GM12878 (cell line): ENCODE data around the gene FAM83G. TPM values are rescaled to one million over a fixed set of nuclear protein-coding genes. Genes with fewer than 3 reads are reported as not detected.

ENCODE experiments used
- ATAC-seq: fragments of 200-7000 bp; cut with Tn5 transposase; 3 replicates; pipeline ENCODE4 v1.9.1; 2020; ENCODE audit warnings: mild to moderate bottlenecking, moderate library complexity
- Bru-seq: library from RNA; stranded (reverse); fragments of 400-500 nt; gene quantifications from one replicate; lab custom pipeline; 2021; lab: Mats Ljungman, UMichigan
- BruChase-seq, 2 experiments: library from RNA; stranded (reverse); fragments of 400-500 nt; gene quantifications; one replicate each; lab custom pipeline; 2021; lab: Mats Ljungman, UMichigan
- BruUV-seq: library from RNA; stranded (reverse); fragments of 400-500 nt; replicated peaks from 2 replicates; lab custom pipeline; 2021; lab: Mats Ljungman, UMichigan
- CTCF ChIA-PET: fragments of 300-600 bp; sonication (Branson Sonifier 250); formaldehyde crosslinking; extraction: SDS; loops from one replicate; lab custom pipeline; 2021; ENCODE audit warnings: inconsistent platforms; lab: Yijun Ruan, JAX
- POLR2A ChIA-PET: fragments of 350-600 bp; formaldehyde crosslinking; extraction: SDS; loops from one replicate; lab custom pipeline; 2021; ENCODE audit warnings: inconsistent platforms; lab: Charles Lee
- RAD21 ChIA-PET: fragments of 300-600 bp; sonication (Branson Sonifier 250); formaldehyde crosslinking; loops from one replicate; lab custom pipeline; 2023; ENCODE audit warnings: antibody characterized with exemption; ENCODE audit not compliant: unreplicated experiment; lab: Charles Lee
- SMC1A ChIA-PET: fragments of 300-600 bp; sonication (Branson Sonifier 250); formaldehyde crosslinking; loops from one replicate; lab custom pipeline; 2023; ENCODE audit not compliant: unreplicated experiment, uncharacterized antibody; lab: Charles Lee
- DNase-seq: peaks from one replicate; pipeline ENCODE4 v3.0.0-alpha.2; 2011; ENCODE audit warnings: low read depth, low spot score
- FAIRE-seq: peaks from 3 replicates; lab custom pipeline; 2011; peaks lifted over from hg19 to GRCh38; lab: Jason Lieb, UNC
- H2AFZ ChIP-seq: 2 replicates; pipeline ENCODE4 v1.6.0; 2011; ENCODE audit warnings: low read depth, low read length, control low read depth; ENCODE audit not compliant: control insufficient read depth
- H3K27ac ChIP-seq: 2 replicates; pipeline ENCODE4 v1.5.1; 2011; ENCODE audit warnings: control low read depth; ENCODE audit not compliant: control insufficient read depth, insufficient read depth
- H3K27me3 ChIP-seq, 2 experiments: replicated peaks in 1 of 2; 2 replicates each; pipeline versions ENCODE4 v1.6.0 to v1.6.1; 2011; ENCODE audit warnings: low read length in 1 of 2; ENCODE audit not compliant: control insufficient read depth in 2 of 2, insufficient read depth in 2 of 2
- H3K36me3 ChIP-seq, 2 experiments: 2 replicates each; pipeline ENCODE4 v1.5.1; 2011; ENCODE audit warnings: low read length in 1 of 2; ENCODE audit not compliant: control insufficient read depth in 2 of 2, insufficient read depth in 2 of 2
- H3K4me1 ChIP-seq: 2 replicates; pipeline ENCODE4 v1.6.1; 2011; ENCODE audit warnings: mild to moderate bottlenecking, low read length, moderate library complexity, mixed read lengths; ENCODE audit not compliant: control insufficient read depth, insufficient read depth
- H3K4me2 ChIP-seq: 2 replicates; pipeline ENCODE4 v1.6.0; 2011; ENCODE audit warnings: control low read depth; ENCODE audit not compliant: control insufficient read depth, insufficient read depth
- H3K4me3 ChIP-seq: fragments of 200-600 bp; sonication (generic); 2 replicates; pipeline ENCODE4 v1.5.1; 2016
- H3K79me2 ChIP-seq: 2 replicates; pipeline ENCODE4 v1.6.0; 2011; ENCODE audit warnings: low read length; ENCODE audit not compliant: control insufficient read depth, insufficient read depth
- H3K9ac ChIP-seq: 2 replicates; pipeline ENCODE4 v1.8.0; 2011; ENCODE audit warnings: low read length, control low read depth, mixed read lengths; ENCODE audit not compliant: control insufficient read depth, insufficient read depth
- H3K9me3 ChIP-seq: replicated peaks from 3 replicates; pipeline ENCODE4 v1.5.1; 2011; ENCODE audit warnings: mild to moderate bottlenecking, low read length; ENCODE audit not compliant: control insufficient read depth, insufficient read depth
- H4K20me1 ChIP-seq: 2 replicates; pipeline ENCODE4 v1.6.0; 2011; ENCODE audit not compliant: control insufficient read depth, insufficient read depth
- DPF2 ChIP-seq: fragments of 450-650 bp; IDR thresholded peaks from 2 replicates; pipeline ENCODE4 v1.6.1; 2017; ENCODE audit warnings: mild to moderate bottlenecking
- EGR1 ChIP-seq, 2 experiments: IDR thresholded peaks; 1 replicate in 1 of 2; 2 replicates in 1 of 2; pipeline ENCODE4 v1.6.1; 2011 to 2012; ENCODE audit warnings: low read depth in 2 of 2, low read length in 2 of 2, borderline replicate concordance in 1 of 2, mild to moderate bottlenecking in 1 of 2, moderate library complexity in 1 of 2
- IKZF1 ChIP-seq: fragments of 450-650 bp; conservative IDR thresholded peaks from 2 replicates; pipeline ENCODE4 v1.6.1; 2017; ENCODE audit warnings: antibody characterized with exemption, mild to moderate bottlenecking
- JUNB ChIP-seq: IDR thresholded peaks from 2 replicates; pipeline ENCODE4 v1.6.1; 2016; ENCODE audit warnings: antibody characterized with exemption, mild to moderate bottlenecking
- RAD51 ChIP-seq: fragments of 450-650 bp; IDR thresholded peaks from 2 replicates; pipeline ENCODE4 v1.6.1; 2016; ENCODE audit warnings: moderate library complexity, mild to moderate bottlenecking, inconsistent platforms
- RFX5 ChIP-seq: IDR thresholded peaks from 2 replicates; pipeline ENCODE4 v1.6.1; 2011; ENCODE audit warnings: low read depth, low read length, improper control_type of control experiment
- TCF3 ChIP-seq: IDR thresholded peaks from 2 replicates; pipeline ENCODE4 v1.6.1; 2012; ENCODE audit warnings: low read depth, mild to moderate bottlenecking, low read length, borderline replicate concordance; ENCODE audit not compliant: insufficient read depth
- YY1 ChIP-seq: IDR thresholded peaks from 2 replicates; pipeline ENCODE4 v1.6.1; 2011; ENCODE audit warnings: low read depth, mild to moderate bottlenecking, low read length
- WGBS: methylation state at CpG from one replicate; pipeline ENCODE4 v1.1.6; 2016; ENCODE audit warnings: low lambda C conversion rate; ENCODE audit not compliant: insufficient replicate concordance, insufficient coverage; ENCODE audit errors: missing lambda C conversion rate; 5-methylcytosine and 5-hydroxymethylcytosine counted together
- in situ Hi-C: fragments of 300-500 bp; cut with MboI; formaldehyde crosslinking; loops from 9 replicates; pipeline ENCODE4 v1.14.3; 2018; ENCODE audit warnings: mixed read lengths
- intact Hi-C: fragments of 100-400 bp; cut with micrococcal nuclease; formaldehyde crosslinking; loops from one replicate; pipeline ENCODE4 v1.14.2; 2022; ENCODE audit not compliant: unreplicated experiment
- long read RNA-seq, 2 experiments: library from polyadenylated mRNA; unstranded; transcript quantifications; one replicate each; pipeline ENCODE4 v2.0.0, GENCODE V29; 2019 to 2020
- polyA minus RNA-seq, 3 experiments: library from RNA; depleted of rRNA, polyadenylated mRNA; stranded (reverse); fragments of >200 nt; gene quantifications; 2 replicates each; pipeline ENCODE4 v1.2.3, GENCODE V29; 2011
- polyA plus RNA-seq, 11 experiments: library from polyadenylated mRNA; depleted of rRNA in 4 of 11; unstranded in 6 of 11; stranded (reverse) in 5 of 11; fragments of >200 nt; fragmentation: Nextera tagmentation in 4 of 11; fragmentation: Illumina TruSeq in 1 of 11; extraction: Ambion mirVana in 4 of 11; extraction: Trizol in 1 of 11; gene quantifications; 1 replicate in 1 of 11; 2 replicates in 10 of 11; pipeline versions ENCODE4 v1.2.1 to v1.2.3, GENCODE V29; 2011 to 2016; ENCODE audit warnings: inconsistent platforms in 2 of 11, missing spikeins in 2 of 11, low read depth in 1 of 11
- total RNA-seq, 4 experiments: library from RNA; depleted of rRNA in 3 of 4; stranded (reverse); fragments of >200 nt in 3 of 4; fragmentation: Illumina TruSeq in 1 of 4; extraction: Trizol in 1 of 4; gene quantifications; 2 replicates each; pipeline versions ENCODE4 v1.2.1 to v1.2.3, GENCODE V29; 2013 to 2021
- TF ChIP-seq, protein P1 (sequence below): fragments of 450-650 bp; conservative IDR thresholded peaks from 2 replicates; pipeline ENCODE4 v1.6.1; 2017; ENCODE audit warnings: mild to moderate bottlenecking, moderate library complexity
- TF ChIP-seq, protein P2 (sequence below): IDR thresholded peaks from 2 replicates; pipeline ENCODE4 v1.6.1; 2011; ENCODE audit warnings: low read depth, mild to moderate bottlenecking, low read length, moderate library complexity, borderline replicate concordance; ENCODE audit errors: extremely low read depth
- TF ChIP-seq, protein P3 (sequence below): IDR thresholded peaks from 2 replicates; pipeline ENCODE4 v1.6.1; 2012; ENCODE audit warnings: low read length, inconsistent platforms

FAM83G gene, protein sequence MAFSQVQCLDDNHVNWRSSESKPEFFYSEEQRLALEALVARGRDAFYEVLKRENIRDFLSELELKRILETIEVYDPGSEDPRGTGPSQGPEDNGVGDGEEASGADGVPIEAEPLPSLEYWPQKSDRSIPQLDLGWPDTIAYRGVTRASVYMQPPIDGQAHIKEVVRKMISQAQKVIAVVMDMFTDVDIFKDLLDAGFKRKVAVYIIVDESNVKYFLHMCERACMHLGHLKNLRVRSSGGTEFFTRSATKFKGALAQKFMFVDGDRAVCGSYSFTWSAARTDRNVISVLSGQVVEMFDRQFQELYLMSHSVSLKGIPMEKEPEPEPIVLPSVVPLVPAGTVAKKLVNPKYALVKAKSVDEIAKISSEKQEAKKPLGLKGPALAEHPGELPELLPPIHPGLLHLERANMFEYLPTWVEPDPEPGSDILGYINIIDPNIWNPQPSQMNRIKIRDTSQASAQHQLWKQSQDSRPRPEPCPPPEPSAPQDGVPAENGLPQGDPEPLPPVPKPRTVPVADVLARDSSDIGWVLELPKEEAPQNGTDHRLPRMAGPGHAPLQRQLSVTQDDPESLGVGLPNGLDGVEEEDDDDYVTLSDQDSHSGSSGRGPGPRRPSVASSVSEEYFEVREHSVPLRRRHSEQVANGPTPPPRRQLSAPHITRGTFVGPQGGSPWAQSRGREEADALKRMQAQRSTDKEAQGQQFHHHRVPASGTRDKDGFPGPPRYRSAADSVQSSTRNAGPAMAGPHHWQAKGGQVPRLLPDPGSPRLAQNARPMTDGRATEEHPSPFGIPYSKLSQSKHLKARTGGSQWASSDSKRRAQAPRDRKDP
- total RNA-seq (2013; cell fraction: nucleolus; rRNA removed), result 23.3 and 27.2 TPM in 2 replicates
- total RNA-seq (2014; rRNA removed) (14.1 and 14.8 TPM in 2 replicates), total RNA-seq (2014; rRNA removed; fragmentation: Illumina TruSeq; extraction: Trizol) (5.8 and 6.9 TPM in 2 replicates), total RNA-seq (2021) (15.1 and 16.7 TPM in 2 replicates), polyA plus RNA-seq (2011; rRNA removed) (3.8 and 7.5 TPM in 2 replicates), polyA plus RNA-seq (2014; fragmentation: Illumina TruSeq; extraction: Trizol) (3.3 and 5.9 TPM in 2 replicates), polyA plus RNA-seq (2014; fragmentation: Nextera tagmentation; extraction: Ambion mirVana) (under 1 TPM; 0.03 to 0.07 TPM), polyA plus RNA-seq (2014; rRNA removed) (11.7 and 13.1 TPM in 2 replicates), polyA plus RNA-seq (2016; fragmentation: Nextera tagmentation; extraction: Ambion mirVana) (1 to 10 TPM; 5.0 to 6.0 TPM), polyA minus RNA-seq (2011; rRNA and poly(A)+ RNA removed) (7.5 and 14.2 TPM in 2 replicates), Bru-seq, nascent RNA (percentile 63 among the genes with signal in this experiment), BruChase-seq, experiment 1, labeled RNA remaining after a 6-hour chase (percentile 57 among the genes with signal in this experiment), BruChase-seq, experiment 2, labeled RNA remaining after a 2-hour chase (percentile 59 among the genes with signal in this experiment)
- polyA plus RNA-seq (2011; ENCODE audit: low read depth), result 1.5 TPM
- 8.7 and 11.9 TPM in 2 replicates for polyA plus RNA-seq (2011; cell fraction: cytosol; rRNA removed)
- polyA plus RNA-seq (2011; cell fraction: nucleus; rRNA removed), result 32.3 and 34.6 TPM in 2 replicates
- polyA plus RNA-seq (2012), result 5.1 and 5.5 TPM in 2 replicates
- polyA minus RNA-seq (2011; cell fraction: cytosol; rRNA and poly(A)+ RNA removed), result 5.8 and 6.5 TPM in 2 replicates
- 8.9 and 13.5 TPM in 2 replicates for polyA minus RNA-seq (2011; cell fraction: nucleus; rRNA and poly(A)+ RNA removed)
- long read RNA-seq, experiment 1, full-length matches to known transcripts, result 1 of 2 reads
- long read RNA-seq, experiment 1, partial matches to known transcripts, result 0 of 2 reads
- long read RNA-seq, experiment 1, other reads (novel, unspliced or antisense), result 1 of 2 reads
- long read RNA-seq, experiment 2, partial matches to known transcripts, result 0 of 1 reads
- long read RNA-seq, experiment 2, other reads (novel, unspliced or antisense), result 1 of 1 reads

DNA sequence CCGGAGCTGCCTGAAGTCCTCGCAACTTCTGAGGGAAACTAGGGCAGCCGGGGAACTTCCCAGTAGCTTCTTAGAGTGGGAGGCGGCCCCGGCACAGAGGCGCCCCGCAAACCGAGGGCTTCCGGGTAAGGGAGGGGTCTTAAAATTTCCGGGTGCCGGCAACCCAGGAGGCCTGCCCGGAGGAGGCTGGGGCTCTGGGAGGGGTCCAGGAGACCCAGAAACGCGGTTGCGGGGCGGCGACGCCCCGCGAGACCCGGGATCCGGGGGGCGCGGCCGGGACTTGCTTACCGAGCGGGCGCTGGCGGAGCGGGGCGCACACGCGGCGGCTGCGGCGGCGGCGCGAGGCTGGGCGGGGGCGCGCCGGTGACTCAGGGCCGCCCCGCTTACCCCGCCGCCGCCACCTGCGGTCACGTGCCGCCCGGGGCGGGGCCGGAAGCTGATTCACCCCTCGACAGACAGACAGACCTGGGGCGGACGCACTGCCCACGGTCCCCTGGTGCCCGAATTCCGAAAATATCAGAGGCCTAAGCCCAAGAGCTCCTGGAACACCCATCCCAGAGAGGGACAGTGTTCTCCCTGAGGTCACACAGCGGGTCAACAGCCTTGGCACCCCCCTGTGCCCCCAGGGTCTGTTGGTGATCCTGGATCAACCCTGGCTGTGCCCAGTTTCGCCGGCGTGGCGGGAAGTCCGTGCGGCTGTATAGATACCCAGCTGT lies at the start of gene FAM83G:
Gene FAM83G, minus strand, starts transcription at position 344 of the 716 bp plus-strand sequence. CDS start 723 bp downstream, outside the sequence.
- DNase-seq (peak; percentile 19), ATAC-seq (peak; percentile 84), FAIRE-seq (no peak)
- in situ Hi-C loops, result no loop called here
- H2AFZ ChIP-seq, result peak within 1 kb of the TSS; percentile 86
- H3K27me3 ChIP-seq, result no peaks in the 10 kb centered on the region
- 7% methylated on average over 40 of the region's 67 CpGs for WGBS
- CTCF ChIA-PET, result interaction anchor here (0.8 kb wide), 1 partner anchor 43 kb away, joined by 4 read pairs; no protein-coding TSS in a partner anchor
- H3K4me1 ChIP-seq, result peaks cover 25% of the 10 kb centered on the region
- H3K79me2 ChIP-seq, result peaks cover 12% of the 10 kb centered on the region
- peak within 1 kb of the TSS; percentile 86 for H3K9ac ChIP-seq
- RAD21 ChIA-PET, result interaction anchor here (0.8 to 3.5 kb wide), 4 partner anchors 19 to 104 kb away, joined by 3 to 13 read pairs (median 3); no protein-coding TSS in a partner anchor
- no peaks in the 10 kb centered on the region for H3K9me3 ChIP-seq
- H3K4me3 ChIP-seq, result peak within 1 kb of the TSS; percentile 88
- SMC1A ChIA-PET, result interaction anchor here (0.9 kb wide), 1 partner anchor 146 kb away, joined by 3 read pairs; no protein-coding TSS in a partner anchor
- H3K27ac ChIP-seq, result peak within 1 kb of the TSS; percentile 49
- BruUV-seq, result no TSS peak
- intact Hi-C loops, result no loop called here
- peak within 1 kb of the TSS; percentile 98 for H3K4me2 ChIP-seq
- no peaks in the 10 kb centered on the region for H4K20me1 ChIP-seq
- peaks cover 0 to 3% of the 10 kb centered on the region in 2 experiments; a peak in 3 of 4 replicates for H3K36me3 ChIP-seq
- POLR2A ChIA-PET, result interaction anchor here (0.6 kb wide), 1 partner anchor 136 kb away, joined by 3 read pairs; no protein-coding TSS in a partner anchor
- TF ChIP-seq, protein P1, sequence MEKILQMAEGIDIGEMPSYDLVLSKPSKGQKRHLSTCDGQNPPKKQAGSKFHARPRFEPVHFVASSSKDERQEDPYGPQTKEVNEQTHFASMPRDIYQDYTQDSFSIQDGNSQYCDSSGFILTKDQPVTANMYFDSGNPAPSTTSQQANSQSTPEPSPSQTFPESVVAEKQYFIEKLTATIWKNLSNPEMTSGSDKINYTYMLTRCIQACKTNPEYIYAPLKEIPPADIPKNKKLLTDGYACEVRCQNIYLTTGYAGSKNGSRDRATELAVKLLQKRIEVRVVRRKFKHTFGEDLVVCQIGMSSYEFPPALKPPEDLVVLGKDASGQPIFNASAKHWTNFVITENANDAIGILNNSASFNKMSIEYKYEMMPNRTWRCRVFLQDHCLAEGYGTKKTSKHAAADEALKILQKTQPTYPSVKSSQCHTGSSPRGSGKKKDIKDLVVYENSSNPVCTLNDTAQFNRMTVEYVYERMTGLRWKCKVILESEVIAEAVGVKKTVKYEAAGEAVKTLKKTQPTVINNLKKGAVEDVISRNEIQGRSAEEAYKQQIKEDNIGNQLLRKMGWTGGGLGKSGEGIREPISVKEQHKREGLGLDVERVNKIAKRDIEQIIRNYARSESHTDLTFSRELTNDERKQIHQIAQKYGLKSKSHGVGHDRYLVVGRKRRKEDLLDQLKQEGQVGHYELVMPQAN, result peak; percentile 83
- TF ChIP-seq, protein P2, sequence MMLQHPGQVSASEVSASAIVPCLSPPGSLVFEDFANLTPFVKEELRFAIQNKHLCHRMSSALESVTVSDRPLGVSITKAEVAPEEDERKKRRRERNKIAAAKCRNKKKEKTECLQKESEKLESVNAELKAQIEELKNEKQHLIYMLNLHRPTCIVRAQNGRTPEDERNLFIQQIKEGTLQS, result peak; percentile 55; the same call in 1 of the 2 replicates
- peak; percentile 68 for TF ChIP-seq DPF2
- TF ChIP-seq RAD51, result peak; percentile 75
- peak; percentile 55; the same call in 1 of the 2 replicates for TF ChIP-seq YY1
- TF ChIP-seq TCF3, result 0 out of 2 replicates have a peak, but pooled peaks have one; percentile 33
- TF ChIP-seq JUNB, result no peak
- peak in 1 of 2 experiments; percentile 27; a peak in 1 of 3 replicates for TF ChIP-seq EGR1 (IDR thresholded peaks at IDR 0.05; ENCODE audit: borderline replicate concordance in 1 of 2, low read depth in 2 of 2, low read length in 2 of 2)
- TF ChIP-seq, protein P3, sequence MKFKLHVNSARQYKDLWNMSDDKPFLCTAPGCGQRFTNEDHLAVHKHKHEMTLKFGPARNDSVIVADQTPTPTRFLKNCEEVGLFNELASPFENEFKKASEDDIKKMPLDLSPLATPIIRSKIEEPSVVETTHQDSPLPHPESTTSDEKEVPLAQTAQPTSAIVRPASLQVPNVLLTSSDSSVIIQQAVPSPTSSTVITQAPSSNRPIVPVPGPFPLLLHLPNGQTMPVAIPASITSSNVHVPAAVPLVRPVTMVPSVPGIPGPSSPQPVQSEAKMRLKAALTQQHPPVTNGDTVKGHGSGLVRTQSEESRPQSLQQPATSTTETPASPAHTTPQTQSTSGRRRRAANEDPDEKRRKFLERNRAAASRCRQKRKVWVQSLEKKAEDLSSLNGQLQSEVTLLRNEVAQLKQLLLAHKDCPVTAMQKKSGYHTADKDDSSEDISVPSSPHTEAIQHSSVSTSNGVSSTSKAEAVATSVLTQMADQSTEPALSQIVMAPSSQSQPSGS, result no peak
- peak; percentile 77 for TF ChIP-seq IKZF1
- TF ChIP-seq RFX5, result no peak
